Motor neuron (in vitro differentiated cells): Measurements from ENCODE around the gene CHN1. TPM values are rescaled to one million over a fixed set of nuclear protein-coding genes. Genes with fewer than 3 reads are reported as not detected.

Experiments used
- ATAC-seq, 8 experiments: fragments of 200-7000 bp; cut with Tn5 transposase; replicated peaks in 6 of 8; 2 replicates each; pipeline ENCODE4 v1.8.0; 2021; ENCODE audit warnings: mild to moderate bottlenecking in 8 of 8, moderate library complexity in 8 of 8
- H3K27ac ChIP-seq, 2 donors: fragments of 250-450 bp; sonication (Bioruptor Pico); 2 replicates each; pipeline ENCODE4 v1.9.0; 2021; ENCODE audit warnings: antibody characterized with exemption in 2 of 2, mild to moderate bottlenecking in 2 of 2, moderate library complexity in 1 of 2
- H3K4me1 ChIP-seq, 2 donors: fragments of 250-450 bp; sonication (Bioruptor Pico); replicated peaks in 1 of 2; 2 replicates each; pipeline ENCODE4 v1.6.1; 2021; ENCODE audit warnings: antibody characterized with exemption in 2 of 2, mild to moderate bottlenecking in 2 of 2, moderate library complexity in 1 of 2
- H3K4me3 ChIP-seq, 5 donors: fragments of 250-450 bp; sonication (Bioruptor Pico); 2 replicates each; pipeline ENCODE4 v1.9.0; 2021; ENCODE audit warnings: antibody characterized with exemption in 5 of 5, mild to moderate bottlenecking in 5 of 5, moderate library complexity in 4 of 5
- WGBS, 10 experiments: fragments of 450-650 bp; shearing (Covaris generic); methylation state at CpG; one replicate each; pipeline ENCODE4 v1.0.0; 2022; 5-methylcytosine and 5-hydroxymethylcytosine counted together
- in situ Hi-C, 9 experiments: fragments of 400-800 bp; cut with MboI; loops; one replicate each; pipeline ENCODE4 v1.15.0; 2021; ENCODE audit warnings: low sequenced_read_pairs in 9 of 9, low pct_unique_long_range_greater_than_20kb in 2 of 9; ENCODE audit not compliant: unreplicated experiment in 9 of 9
- total RNA-seq, 8 experiments: library from RNA; unstranded; fragments of 300-600 nt; gene quantifications; 2 replicates each; pipeline versions ENCODE4 v1.2.3 to v1.2.4, GENCODE V29; 2022

Gene CHN1
- total RNA-seq, 8 experiments from 2014 or later, result 82.3 to 257 (median 108) TPM

DNA sequence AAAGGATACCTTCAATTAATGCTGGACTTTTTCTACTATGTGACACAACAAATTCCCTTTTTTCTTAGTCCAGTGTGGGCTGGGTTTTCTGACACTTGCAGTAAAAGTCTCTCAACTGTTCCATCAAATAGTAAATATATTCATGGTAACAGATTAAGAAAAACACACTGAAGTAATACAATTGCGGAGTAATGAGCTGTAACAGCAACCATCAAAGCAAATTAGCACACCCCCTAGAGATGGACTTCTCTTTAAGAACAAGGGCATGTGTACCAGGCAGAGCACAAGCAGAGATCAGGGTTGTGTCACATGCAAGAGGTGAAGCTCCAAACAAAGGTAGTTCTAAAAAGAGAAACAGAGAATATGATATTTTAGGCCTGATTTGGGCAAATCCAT, 168.2 kb downstream of the CHN1 start:
- in situ Hi-C loops, result no loop called here
- H3K27ac ChIP-seq, result no peak overlapping the region
- no peak for ATAC-seq
- peaks cover 17 to 21% of the 10 kb centered on the region in 2 donors for H3K4me1 ChIP-seq
- 70 to 100% (median 92%) methylated on average over 1 of the region's 1 CpG; no CpG with 5 or more reads in 4 of the 10 experiments for WGBS, 10 experiments
- H3K4me3 ChIP-seq, result no peak overlapping the region

DNA sequence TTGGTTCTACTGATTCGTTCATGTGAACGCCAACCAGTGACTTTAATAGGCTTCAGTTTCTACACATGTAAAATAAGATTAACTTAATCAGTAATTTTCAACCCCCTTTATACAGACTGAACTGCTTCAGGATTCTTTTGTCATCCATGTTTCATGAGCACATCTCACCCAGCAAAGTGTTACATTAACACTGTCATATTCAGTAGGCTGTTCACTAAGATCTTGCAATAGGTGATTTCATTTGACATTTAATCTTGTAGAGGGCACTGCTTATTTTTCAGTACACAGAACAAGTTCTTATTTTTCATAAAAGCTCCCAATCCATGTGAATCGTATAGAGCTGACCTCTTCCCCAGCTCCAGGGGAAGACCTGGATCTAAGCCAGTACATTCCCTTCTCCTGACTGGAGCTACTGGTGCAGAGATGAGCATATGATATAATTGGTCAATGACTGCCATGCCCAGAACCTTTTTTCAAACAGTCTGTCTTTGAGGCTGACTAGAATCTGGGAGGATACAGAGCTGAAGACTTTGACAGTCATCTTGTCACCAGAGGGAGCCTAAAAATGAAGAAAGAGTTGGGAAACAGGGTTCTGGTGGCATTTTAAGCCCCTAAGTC, 168.7 kb downstream of the CHN1 start:
- no peak overlapping the region for H3K27ac ChIP-seq

DNA sequence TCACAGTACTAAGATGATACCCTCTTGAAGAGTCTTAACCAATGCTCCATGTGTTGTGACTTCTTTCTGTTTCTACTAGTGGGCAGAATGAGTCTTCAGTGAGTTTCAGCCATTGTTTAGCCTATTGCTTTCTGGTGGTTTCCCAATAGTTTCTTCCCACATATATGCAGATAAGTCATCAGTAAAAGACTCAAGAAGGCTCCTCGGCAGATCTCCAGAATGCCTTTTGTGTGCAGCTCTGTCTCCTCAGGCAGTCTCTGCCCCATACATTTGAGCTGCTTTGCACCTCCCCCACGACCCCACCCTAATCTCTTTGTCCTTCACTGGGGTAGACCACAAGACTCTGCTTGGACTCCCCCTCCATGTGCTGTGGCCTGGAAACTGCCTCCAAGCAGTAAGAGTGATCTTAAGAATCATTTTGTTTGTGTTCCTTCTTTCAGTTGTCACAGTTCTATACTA, 169.4 kb downstream of the CHN1 start:
- WGBS, 10 experiments, result 0 to 13% (median 6%) methylated on average over 1 to 2 of the region's 2 CpGs; no CpG with 5 or more reads in 6 of the 10 experiments
- no peak overlapping the region for H3K4me3 ChIP-seq
- in situ Hi-C loops, result no loop called here
- no peak overlapping the region for H3K27ac ChIP-seq
- peaks cover 9 to 16% of the 10 kb centered on the region in 2 donors for H3K4me1 ChIP-seq
- ATAC-seq, result peak in 7 of 8 experiments; percentile 15 to 70 (median 31)

More for the DNA sequence above, 168.7 kb downstream of the CHN1 start:
- Histone ChIP-seq H3K4me3 (no peak overlapping the region), H3K4me1 (peaks cover 12 to 21% of the 10 kb centered on the region in 2 donors)
- peak in 4 of 8 experiments; percentile 42 to 75 (median 56) for ATAC-seq
- 0 to 95% (median 83%) methylated on average over 1 to 3 of the region's 3 CpGs; no CpG with 5 or more reads in 1 of the 10 experiments for WGBS, 10 experiments
- in situ Hi-C loops, result no loop called here

DNA sequence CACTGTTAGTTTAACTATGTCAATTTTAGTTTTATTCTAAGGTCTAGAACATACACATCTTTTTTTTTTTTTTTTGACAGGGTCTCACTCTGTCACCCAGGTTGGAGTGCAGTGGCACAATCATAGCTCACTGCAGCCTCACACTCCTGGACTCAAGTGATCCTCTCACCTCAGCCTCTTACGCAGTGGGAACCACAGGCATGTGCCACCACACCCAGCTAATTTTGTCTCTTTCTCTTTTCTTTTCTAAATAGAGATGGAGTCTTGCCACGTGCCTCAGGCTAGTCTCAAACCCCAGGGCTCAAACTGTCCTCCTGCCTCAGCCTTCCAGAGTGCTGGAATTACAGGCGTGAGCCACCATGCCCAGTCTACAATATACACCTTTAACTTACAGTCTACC, 171.4 kb downstream of the CHN1 start:
- Histone ChIP-seq H3K27ac (no peak overlapping the region), H3K4me3 (no peak overlapping the region), H3K4me1 (peaks cover 12 to 24% of the 10 kb centered on the region in 2 donors)
- no peak for ATAC-seq
- in situ Hi-C loops, result no loop called here
- 42 to 100% (median 93%) methylated on average over 2 to 3 of the region's 3 CpGs; no CpG with 5 or more reads in 1 of the 10 experiments for WGBS, 10 experiments

DNA sequence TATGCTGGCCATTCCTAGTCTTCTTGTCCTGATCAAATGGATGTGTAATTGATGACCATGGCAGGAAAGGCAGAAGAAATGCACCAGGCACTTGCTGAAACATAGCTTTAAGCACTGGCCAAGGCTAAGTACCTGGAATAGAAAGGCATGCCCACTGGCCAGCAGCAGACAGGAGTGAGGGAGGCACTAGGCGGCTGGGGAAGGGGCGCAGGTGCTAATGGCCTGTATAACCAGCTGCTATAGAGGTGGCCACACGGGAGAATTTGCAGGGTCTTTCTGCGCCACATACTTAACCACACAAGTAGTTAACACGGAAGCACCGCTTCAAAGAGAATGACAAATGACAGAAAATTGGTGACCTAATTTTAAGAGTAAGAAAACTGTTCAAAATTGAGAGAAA, 174.6 kb downstream of the CHN1 start:
- ATAC-seq, result no peak
- no peak overlapping the region for H3K4me3 ChIP-seq
- 75 to 100% (median 90%) methylated on average over 1 to 5 of the region's 6 CpGs; no CpG with 5 or more reads in 3 of the 10 experiments for WGBS, 10 experiments
- H3K27ac ChIP-seq, result no peak overlapping the region
- in situ Hi-C loops, result no loop called here
- H3K4me1 ChIP-seq, result peaks cover 32 to 38% of the 10 kb centered on the region in 2 donors

DNA sequence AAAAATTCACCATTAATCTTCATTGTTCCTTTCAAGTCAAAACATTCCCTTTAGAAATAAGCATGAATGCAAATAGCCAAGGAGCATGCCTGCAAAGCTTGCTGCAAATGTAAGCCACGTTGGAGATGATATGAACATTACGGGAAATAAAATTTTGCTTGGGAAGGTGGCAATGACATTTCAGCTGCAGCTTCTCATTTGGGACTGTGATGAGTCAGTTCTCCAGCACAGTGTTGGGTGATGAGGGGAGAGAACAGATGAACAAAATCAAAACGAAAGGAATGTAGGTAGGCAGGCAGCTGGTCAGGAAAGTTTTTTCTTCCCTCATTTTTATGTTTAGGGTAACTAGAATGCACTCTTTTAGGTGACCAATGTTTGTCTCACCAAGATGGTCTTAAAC, 175.6 kb downstream of the CHN1 start:
- Histone ChIP-seq H3K4me1 (peaks cover 32 to 45% of the 10 kb centered on the region in 2 donors), H3K27ac (no peak overlapping the region), H3K4me3 (no peak overlapping the region)
- no peak for ATAC-seq
- 49 to 100% (median 71%) methylated on average over 2 to 3 of the region's 3 CpGs; no CpG with 5 or more reads in 2 of the 10 experiments for WGBS, 10 experiments
- in situ Hi-C loops, result no loop called here

DNA sequence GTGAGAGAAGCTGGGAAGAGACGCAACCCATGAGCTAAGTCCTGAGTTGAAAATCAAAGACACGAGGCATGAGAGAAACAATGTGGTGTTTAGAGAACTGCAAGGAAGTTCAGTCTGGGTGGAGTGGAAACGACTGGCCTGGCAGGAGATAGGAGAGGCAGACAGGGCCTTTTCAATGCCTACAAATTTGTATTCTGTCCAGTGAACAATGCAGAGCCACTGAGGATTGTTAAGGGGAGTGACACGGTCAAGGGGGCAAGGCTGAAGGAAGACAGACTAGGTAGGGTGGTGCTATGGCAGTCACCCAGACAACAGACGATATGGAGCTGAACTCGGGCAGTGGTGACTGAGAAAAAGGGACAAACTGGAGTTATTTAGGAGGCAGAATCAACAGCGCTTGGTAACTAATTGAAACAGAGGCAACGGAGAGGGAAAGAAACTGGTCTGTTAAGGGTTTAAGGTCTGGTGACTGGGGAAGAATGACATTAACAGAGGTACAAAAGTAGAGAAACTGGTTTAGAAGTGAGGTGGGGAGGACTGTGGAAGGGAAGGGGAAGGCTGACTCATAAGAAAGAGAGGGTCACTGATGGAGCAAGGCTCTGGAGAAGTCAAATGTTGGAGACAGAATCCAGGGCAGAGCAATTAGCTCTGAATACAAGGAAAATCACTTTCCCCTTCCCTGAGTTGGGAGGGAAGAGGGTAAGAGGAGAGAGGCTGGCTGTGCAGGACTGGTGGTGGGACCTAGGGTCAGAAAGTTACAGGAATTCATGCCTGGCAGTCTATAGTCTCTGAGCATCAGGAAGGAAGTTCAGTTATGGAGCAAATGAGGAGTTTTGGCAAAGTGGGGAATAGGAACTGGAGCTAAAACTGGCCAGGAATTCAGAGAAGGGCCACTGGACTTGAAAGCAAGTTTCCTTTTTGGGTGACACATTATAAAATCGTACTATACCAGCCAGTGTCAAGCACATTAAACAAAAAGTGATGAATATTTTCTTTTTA, 177.5 kb downstream of the CHN1 start:
- 0 to 75% (median 31%) methylated on average over 1 to 9 of the region's 9 CpGs for WGBS, 10 experiments
- peak; percentile 55 to 96 (median 93) for ATAC-seq
- peak overlapping the region; percentile 11 to 43 for H3K27ac ChIP-seq
- in situ Hi-C loops, result no loop called here
- H3K4me3 ChIP-seq, result no peak overlapping the region
- H3K4me1 ChIP-seq, result peaks cover 32 to 45% of the 10 kb centered on the region in 2 donors

DNA sequence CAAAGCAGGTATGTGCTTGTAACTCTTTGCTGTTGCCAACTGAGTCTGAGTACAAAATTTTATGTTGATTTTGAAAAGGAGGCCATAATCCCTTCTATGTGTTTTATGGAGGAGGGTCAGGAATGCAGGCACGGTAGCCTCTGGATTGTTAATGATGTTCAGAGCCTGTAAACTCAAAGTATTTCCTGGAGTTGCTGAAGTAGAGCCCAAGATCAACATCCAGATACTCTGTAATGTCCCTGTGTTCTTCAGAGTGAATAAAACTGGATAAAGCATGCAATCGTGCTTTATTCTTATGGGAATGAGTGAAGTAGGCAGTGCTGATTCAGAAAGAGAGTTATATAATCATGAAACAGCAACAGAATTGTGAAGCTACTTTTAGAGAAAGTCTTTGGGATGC, 179.1 kb downstream of the CHN1 start:
- Histone ChIP-seq H3K27ac (no peak overlapping the region), H3K4me3 (no peak overlapping the region), H3K4me1 (peaks cover 32 to 45% of the 10 kb centered on the region in 2 donors)
- in situ Hi-C loops, result no loop called here
- 20 to 75% (median 54%) methylated on average over 1 to 2 of the region's 2 CpGs; no CpG with 5 or more reads in 1 of the 10 experiments for WGBS, 10 experiments
- ATAC-seq, result peak in 2 of 8 experiments; percentile 2 to 69

DNA sequence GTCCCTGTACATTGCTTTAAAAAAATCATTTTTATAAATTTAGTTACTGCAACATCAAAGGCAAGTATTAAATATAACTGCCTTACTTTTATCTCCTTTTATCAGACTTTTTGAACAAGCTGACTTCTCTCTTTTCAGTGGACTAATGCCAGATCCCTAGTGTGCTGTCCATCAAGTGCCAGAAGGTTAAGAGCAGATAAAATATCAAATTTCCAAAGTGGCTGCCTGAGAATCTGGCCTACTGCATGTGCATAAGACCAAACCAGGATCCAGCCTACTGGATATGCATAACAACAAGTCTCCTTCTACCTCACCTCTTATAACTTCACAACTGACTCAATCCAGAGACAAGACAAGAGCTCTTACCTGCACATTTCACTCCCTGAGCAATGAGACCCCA, 181.1 kb downstream of the CHN1 start:
- in situ Hi-C loops, result no loop called here
- peaks cover 23 to 41% of the 10 kb centered on the region in 2 donors for H3K4me1 ChIP-seq

DNA sequence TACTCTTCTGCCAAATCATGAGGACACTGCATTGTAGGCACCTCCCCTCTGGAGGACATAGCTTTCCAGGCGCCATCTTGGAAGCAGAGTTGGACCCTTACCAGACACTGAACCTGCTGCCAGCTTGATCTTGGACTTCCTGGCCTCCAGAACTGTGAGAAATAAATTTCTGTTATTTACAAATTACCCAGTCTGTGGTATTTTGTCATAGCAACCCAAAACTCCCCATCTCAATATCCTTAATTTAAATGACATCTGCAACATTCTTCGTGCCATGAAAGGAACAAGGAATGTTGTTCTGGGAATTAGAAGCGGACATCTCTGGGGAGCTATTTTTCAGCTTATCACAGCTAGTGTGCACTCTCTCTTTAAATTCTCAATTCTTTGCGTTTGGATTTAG, 183.6 kb downstream of the CHN1 start:
- Histone ChIP-seq H3K4me1 (peaks cover 5 to 16% of the 10 kb centered on the region in 2 donors), H3K27ac (no peak overlapping the region), H3K4me3 (no peak overlapping the region)
- no peak for ATAC-seq
- in situ Hi-C loops, result no loop called here
- 80 to 100% (median 94%) methylated on average over 1 to 4 of the region's 4 CpGs; no CpG with 5 or more reads in 1 of the 10 experiments for WGBS, 10 experiments

More for the DNA sequence above, 181.1 kb downstream of the CHN1 start:
- no peak overlapping the region for H3K4me3 ChIP-seq
- H3K27ac ChIP-seq, result no peak overlapping the region
- ATAC-seq, result peak in 1 of 8 experiments; percentile 20

DNA sequence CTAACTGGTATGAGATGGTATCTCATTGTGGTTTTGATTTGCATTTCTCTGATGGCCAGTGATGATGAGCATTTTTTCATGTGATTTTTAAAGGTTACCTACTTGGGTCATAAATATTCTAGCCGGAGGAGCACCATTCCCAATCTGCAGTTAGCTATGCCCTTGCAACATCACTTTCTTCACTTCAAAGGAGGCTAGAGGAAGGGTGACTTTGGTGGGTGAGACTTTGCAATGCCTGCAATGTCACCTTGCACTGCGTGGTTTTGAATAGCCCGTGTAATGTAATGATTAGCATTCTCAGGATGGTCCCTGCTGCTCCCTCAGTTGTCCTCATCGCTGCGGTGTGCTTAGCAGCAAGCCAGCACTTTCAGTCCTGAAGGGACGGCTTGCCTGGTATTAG, 184.8 kb downstream of the CHN1 start:
- H3K4me3 ChIP-seq, result no peak overlapping the region
- in situ Hi-C loops, result no loop called here
- WGBS, 10 experiments, result 80 to 100% (median 97%) methylated on average over 1 to 5 of the region's 6 CpGs; no CpG with 5 or more reads in 6 of the 10 experiments
- peaks cover 0 to 5% of the 10 kb centered on the region in 2 donors for H3K4me1 ChIP-seq
- H3K27ac ChIP-seq, result no peak overlapping the region
- no peak for ATAC-seq

DNA sequence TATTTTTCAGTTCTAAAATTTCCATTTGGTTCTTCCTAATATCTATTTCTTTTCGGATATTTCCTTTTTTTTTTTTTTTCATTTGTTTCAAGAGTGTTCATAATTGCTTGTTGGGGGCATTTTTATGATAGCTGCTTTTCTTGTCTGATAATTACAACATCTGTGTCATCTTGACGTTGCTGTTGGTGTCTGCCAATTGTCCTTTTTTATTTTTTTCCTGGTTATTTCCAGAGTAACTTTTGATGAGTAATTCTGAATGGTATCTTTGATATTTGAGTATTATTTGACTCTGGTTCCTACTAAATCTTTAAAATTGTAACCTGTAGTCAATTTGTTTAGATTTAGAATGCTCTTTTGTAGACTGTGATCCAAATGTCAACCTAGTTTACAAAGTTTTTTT, 189.7 kb downstream of the CHN1 start:
- in situ Hi-C loops, result no loop called here
- no peaks in the 10 kb centered on the region for H3K4me1 ChIP-seq
- no peak overlapping the region for H3K4me3 ChIP-seq
- H3K27ac ChIP-seq, result no peak overlapping the region
- ATAC-seq, result no peak
- WGBS, 10 experiments, result 0 to 94% (median 58%) methylated on average over 1 to 2 of the region's 2 CpGs

DNA sequence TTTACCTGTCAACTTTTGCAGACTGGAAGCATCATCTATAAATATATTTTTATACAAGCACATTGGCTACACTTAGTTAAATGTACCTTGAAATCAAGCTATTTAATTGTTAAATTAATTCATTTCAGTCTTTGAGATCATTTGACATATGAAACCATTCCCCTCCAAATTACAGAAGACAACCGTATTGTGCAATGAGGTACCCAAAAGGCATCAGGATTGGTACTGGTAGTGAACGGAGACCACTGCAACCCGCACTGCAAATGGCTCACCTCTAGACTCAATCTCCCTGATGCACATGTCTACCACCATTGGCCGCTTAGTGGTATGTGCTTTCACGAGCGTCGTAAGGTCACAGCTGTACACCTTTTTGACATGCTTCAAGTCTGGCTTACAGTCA, 193.1 kb downstream of the CHN1 start:
- 87 to 100% (median 97%) methylated on average over 1 to 7 of the region's 7 CpGs; no CpG with 5 or more reads in 3 of the 10 experiments for WGBS, 10 experiments
- ATAC-seq, result no peak

More for the DNA sequence above, 193.1 kb downstream of the CHN1 start:
- in situ Hi-C loops, result no loop called here
- H3K4me3 ChIP-seq, result no peak overlapping the region
- H3K27ac ChIP-seq, result no peak overlapping the region
- peaks cover 2 to 5% of the 10 kb centered on the region in 2 donors for H3K4me1 ChIP-seq
